NCI-H82 treated with DMSO at 0.1 percent for 48 hours (cell line): ENCODE data around the gene CNOT10.
"Not testable (repeated sequence)": the region's sequence is repeated elsewhere in the genome, so short reads cannot be mapped to it uniquely, and the experiment has no call there.

Experiments used
- DNase-seq: peaks from one replicate; lab custom pipeline; 2025; ENCODE audit not compliant: unreplicated experiment; lab: John Stamatoyannopoulos, UW

CNOT10 gene

DNA sequence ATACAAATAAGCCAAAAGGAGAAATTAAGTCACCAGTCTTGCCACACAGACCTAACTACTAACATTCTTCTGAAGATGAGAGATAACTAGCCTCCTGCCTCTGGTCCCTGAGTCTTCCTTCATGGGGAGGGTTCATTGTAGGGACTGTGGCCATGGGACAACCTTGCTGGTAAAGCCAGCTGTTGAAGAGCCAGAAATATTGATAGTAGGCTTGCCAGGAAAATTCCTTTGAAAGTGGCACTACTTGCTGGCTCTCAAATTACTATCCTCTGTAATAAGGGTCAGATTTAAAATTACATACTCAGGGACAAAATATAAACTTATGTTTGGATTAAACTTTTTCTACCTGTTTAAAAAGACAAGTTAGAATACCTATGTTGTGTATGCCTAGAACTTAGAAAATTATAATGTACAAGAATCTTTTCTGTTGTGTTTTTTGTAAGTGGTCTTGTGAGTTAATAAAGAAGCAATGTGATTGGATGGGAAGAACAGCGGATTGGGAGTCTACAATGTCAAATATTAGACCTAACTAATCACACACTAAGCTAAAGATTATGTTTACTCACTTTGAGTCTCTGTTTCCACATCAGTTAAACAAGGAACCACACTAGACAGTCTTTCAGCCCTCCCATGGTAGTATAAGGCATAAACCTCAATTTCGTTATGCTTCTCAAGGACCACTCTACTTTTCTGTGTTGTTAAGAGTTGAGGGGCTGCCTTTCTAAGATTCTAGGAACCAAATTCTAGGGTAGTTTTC, 72.8 kb downstream of the CNOT10 start:
- DNase-seq, result no peak

DNA sequence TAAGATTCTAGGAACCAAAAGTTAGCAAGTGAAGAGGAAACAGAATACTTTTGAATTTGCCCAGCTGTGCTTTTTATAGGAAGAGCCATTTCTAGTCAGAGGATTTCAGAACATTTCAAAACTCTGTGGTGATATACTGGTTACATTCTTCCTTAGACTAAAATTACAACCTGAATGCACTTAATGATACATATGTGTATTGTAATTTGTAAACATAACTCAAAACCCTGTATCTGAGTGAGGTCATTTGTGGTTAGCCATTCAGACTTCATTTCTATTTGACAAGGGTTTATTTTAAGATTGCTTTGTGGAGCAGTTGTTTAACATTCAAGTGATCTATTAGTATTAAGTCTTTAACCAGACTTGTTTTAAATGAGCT, 73.4 kb downstream of the CNOT10 start:
- DNase-seq, result no peak

DNA sequence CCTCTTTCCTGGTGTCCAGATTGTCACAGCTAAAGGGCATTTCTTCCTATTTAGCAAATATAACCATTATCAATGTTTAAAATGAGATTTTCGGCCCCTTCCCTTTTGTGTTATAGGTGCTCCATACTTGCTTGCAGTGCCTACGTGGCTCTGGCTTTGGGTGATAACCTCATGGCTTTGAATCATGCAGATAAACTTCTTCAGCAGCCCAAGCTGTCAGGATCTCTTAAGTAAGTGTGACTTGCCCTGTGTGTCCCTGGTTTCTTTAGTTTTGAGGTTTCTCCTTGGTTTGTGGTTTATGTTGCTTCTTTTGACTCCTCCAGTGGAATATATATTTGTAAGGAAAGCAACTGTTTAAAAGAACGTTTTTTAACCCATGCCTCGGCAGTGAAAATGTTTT, 74.4 kb downstream of the CNOT10 start:
- DNase-seq, result no peak

DNA sequence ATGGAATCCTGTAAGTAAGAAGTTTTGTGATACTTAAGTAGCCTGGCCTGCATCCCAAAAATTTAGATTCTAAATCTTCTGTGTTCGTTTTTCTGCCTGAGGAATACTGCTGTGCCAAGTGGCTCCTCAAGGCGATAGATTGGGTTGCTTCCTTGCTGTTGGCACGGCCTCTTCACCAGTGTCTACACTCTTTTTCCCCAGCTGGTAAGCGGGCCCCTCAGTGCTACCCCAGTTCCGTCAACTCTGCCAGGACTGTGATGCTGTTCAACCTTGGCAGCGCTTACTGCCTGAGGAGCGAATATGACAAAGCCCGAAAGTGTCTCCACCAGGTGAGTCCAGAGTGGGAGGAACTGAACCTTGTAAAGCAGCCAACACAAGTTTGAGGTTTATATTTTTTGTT, 79.5 kb downstream of the CNOT10 start:
- DNase-seq, result no peak

DNA sequence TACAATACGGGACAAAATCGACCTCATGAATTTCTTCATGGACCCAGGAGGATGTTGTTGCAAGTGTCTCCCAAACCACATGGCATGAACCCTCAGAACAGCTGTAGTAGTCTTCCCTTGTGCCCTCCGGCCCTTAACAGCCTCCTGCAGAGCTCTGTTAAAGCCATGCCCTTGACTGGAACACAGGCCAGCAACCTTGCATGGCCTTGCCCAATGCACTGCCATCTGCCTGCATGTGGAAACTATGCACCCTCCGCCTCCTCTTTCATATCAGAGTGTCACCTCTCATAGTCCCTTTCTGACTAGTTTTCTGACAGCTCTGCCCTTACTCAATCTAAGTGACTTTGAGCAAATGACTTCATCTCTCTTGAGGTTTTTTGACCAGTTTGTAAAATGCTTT, 93.4 kb downstream of the CNOT10 start:
- no peak for DNase-seq

DNA sequence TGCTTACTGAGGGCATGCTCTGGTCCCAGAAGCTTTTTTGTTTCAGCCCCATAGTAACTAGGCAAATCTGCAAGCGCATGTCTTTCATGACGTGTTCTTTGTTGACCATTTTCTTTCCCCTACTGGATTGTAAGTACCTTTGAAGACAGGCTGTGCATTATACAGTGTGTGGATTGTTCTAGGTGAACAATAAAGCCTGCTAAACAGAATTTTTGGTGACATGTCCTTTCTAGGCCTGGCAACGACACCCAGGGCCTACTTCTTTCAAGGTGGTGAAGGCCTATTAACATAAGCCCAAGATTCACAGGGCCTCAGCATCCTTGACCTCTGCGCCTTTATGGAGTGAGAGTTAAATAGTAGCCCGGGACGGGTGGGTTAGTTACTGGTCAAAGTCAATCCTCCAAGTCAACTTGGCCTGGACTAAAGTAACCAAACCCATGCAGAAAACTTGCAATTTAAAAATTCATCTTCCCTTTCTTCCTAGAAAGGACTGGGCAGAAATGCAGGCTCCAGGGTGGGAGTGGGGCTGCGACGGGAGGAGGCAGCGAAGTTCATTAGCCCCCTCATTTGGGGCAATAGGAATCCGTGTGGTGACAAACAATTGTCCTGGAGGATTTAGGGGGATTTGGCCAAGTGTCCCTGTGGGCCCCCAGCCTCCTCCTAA, 95.2 kb downstream of the CNOT10 start:
- no peak for DNase-seq

DNA sequence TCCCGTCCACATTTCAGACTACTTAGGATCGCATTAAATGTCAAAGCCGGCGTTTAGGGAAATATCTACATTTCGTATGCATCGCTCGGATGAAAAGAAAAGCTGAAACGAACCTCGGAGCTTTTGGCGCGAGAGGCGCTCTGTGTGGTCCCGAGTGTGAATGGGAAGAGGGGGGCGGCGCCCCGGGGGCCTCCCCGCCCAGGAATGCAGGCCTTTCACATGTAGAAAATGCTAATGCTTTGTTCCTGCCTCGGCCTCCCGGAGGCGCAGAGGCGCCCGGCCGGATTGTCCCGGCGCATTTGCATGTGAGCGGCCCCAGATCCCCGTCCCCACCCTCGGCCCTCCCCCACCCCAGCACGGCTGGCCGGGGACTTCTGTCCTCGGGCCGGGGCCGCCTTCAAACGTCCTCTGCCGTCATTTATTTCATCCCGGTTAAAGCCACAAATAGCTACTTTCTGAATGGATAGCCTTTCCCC, 95.8 kb downstream of the CNOT10 start:
- DNase-seq, result peak; percentile 35

DNA sequence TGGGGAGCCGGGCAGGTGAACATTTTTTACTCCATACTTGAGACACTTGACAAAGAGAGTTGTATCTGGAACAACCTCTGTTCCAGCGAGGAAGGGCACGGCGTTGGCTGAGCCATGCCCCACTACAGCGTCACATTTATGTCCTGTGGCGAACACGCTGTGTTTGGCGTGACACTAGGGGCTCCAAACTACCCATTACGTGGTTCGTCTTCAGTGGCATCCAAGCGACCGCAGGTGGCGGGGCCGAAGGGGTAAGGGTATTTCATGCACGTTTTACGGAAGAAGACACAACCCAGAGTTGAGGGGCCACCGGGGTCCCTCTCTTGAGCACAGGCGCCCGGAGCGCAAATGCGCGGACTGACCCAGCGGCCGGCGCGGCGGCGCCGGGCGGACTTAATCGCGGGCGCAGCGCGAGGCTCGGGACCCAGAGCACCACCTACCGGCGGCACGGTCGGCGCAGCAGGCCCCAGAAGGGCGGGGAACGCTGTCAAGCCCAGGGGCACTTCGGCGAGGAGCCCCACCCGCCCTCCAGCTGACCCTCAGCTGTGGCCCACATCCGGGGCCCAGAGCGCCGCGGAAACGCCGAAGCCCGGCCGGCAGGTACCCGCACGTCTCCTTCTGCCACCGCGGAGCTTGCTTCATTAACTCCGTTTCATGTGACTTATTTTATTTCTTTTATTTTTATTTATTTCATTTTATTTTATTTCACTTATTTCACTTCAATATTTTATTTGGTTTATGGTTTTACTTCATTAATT, 96.4 kb downstream of the CNOT10 start:
- peak; percentile 46 for DNase-seq

DNA sequence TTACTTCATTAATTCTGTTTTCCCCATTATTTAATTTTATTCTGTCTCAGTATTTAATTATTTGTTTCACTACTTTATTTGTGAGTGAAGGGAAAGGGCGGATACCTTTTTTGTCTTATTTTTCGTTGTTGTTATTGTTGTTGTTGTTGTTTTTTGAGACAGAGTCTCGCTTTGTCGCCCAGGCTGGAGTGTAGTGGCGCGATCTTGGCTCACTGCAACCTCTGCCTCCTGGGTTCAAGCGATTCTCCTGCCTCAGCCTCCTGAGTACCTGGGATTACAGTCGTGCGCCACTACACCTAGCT, 96.9 kb downstream of the CNOT10 start:
- not testable (repeated sequence) for DNase-seq

DNA sequence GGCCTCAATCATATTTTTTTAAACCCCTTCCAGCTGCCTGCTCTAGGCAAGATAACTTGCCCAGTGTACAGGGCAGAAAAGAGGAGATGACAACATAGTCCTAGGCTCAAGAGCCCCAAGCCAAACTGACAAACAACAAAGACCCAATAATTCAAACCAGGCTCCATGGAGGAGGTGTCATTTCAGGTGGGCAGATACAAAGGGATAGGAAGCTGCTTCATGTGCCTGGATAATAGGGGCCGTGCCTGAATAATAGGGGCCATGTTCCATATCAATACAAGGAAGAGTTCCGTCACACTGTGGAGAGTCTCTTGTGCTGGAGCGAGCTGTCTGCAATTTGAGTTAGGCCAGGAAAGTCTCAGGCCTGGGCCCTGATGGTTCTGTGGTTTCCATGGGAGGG, 97.4 kb downstream of the CNOT10 start:
- DNase-seq, result no peak

DNA sequence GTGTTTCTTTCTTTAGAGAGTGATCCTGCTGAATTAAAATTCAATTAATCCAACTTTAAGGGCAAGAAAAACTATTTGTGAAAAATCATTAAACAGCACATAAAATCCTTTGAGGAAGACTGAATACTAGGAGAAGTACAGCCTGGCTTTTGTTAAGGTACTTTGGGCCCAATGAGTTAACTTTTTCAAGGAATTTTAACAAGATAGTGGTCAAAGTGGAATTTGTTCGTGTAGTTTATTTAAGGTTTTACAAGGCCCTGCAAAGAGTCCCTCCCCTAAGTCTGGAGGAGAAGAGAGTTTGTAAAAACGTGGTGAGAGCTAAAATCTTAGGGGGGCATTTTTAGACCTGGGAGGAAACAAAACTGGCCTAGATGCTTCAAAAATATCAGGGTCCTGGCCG, 106.8 kb downstream of the CNOT10 start:
- no peak for DNase-seq

DNA sequence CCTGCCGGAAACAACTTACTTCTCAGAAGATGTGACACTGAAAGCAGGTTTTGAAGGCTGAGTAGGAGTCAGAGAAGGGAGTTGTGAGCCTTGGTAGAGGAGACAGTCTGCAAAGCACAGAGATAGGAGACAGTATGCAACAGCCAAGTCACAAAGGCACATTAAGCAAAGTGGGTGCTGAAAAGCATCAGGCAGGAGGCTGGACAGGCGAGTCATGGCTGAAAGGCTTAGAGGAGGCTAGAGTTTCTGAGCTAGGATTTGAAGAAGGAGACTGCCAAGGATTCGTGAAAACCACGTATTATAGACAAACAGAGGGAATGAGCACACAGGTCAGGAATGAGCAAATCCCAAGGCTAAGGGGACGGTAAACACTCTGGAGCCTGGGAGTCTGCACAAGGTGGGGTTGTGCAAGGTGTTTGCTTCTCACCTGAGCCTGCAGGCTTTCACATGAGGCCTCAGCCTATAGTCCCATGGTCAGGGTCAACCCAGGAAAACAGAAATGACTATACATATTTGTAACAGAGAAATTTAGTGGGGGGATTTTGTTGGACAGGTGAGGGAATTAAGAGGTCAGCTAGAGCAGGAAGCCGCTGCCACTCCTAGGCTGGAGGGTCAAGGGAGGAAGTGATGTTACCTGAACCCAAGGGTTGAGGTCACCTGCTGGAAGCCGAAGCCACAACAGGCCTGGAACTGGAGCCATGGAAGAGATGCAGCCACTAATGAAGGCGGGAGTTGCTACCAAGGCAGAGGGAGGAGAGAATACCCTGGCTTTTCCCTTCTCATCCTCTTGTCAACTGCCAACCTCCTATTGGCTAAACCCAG, 109.7 kb downstream of the CNOT10 start:
- DNase-seq, result no peak

DNA sequence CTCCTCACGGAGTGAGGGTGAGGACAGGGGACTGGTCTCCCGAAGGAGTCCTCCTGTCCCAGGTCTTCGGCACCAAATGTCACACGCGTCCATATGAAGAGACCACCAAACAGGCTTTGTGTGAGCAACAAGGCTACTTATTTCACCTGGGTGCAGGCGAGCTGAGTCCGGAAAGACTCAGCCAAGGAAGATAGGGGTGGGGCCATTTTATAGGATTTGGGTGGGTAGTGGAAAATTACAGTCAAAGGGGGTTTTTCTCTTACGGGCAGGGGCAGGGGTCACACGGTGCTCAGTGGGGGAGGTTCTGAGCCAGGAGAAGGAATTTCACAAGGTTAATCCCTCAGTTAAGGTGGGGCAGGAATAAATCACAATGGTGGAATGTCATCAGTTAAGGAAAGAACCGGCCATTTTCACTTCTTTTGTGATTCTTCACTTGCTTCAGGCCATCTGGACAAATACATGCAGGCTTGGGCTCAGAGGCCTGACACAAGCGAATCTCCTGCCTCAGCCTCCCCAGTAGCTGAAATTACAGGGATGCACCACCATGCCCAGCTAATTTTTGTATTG, 111.5 kb downstream of the CNOT10 start:
- DNase-seq, result not testable (repeated sequence)

DNA sequence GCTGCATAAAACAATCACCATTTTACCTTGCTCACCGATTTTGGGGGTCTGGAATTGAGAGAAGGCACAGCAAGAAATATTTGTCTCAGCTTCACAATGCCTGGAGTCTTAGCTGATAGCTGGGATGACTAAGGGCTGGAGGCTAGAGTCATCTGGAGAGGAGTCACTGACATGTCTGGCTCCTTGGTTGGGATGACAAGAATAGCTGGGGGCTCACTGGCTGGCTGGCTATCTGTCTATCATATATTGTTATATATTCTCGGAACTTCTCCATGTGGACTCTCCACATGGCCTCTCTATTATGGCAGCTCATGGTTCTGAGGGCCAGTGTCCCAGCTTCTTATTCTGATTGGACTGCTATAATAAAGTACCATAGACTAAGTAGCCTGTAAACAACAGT, 112.8 kb downstream of the CNOT10 start:
- DNase-seq, result no peak

DNA sequence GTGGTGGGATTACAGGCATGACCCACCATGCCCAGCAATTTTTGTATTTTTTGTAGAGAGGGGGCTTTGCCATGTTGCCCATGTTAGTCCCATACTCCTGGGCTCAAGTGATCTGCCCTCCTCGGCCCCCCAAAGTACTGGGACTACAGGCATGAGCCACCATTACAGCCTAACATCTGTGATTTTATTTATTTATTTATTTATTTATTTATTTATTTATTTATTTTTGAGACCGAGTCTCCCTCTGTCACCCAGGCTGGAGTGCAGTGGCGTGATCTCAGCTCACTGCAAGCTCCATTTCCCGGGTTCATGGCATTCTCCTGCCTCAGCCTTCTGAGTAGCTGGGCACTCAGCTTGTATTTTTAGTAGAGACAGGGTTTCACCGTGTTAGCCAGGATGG, 116.5 kb downstream of the CNOT10 start:
- DNase-seq, result not testable (repeated sequence)

DNA sequence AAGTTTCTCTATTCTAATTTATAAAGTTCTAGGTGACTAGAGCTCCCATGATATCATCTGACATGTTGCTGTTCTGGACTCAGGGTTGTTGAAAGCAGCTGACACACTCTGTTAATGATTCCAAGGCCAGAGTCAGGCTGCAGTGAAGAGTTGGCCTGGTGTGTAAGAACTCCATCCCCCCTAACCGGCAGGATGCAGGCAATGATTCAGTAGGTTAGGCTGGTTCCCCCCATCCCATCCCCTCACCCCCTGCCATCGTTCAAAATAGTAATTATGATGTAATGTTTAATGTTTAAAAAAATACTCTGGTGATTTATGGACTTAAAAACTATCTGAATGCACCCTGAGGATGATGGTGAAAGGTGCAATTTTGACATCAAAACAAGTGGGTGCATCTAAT, 128.2 kb downstream of the CNOT10 start:
- no peak for DNase-seq

DNA sequence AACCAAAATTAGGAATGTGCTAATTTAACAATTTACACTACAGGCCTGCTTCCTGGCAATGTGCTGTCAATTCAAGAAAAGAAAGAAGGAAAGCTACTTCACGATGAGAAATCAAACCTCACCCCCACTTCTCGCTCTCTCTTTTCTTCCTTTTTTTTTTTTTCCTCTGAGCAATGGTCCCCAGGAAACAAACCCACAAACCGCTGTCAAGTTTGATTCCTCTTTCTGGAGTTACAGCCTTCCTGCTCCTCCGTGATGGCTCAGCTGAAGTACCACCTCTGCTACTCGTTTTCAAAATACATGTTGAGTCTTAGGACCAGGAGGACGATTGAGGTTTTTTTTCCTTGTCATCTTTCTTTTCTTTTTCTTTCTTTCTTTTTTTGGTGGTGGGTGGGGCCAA, 129.4 kb downstream of the CNOT10 start:
- no peak for DNase-seq

DNA sequence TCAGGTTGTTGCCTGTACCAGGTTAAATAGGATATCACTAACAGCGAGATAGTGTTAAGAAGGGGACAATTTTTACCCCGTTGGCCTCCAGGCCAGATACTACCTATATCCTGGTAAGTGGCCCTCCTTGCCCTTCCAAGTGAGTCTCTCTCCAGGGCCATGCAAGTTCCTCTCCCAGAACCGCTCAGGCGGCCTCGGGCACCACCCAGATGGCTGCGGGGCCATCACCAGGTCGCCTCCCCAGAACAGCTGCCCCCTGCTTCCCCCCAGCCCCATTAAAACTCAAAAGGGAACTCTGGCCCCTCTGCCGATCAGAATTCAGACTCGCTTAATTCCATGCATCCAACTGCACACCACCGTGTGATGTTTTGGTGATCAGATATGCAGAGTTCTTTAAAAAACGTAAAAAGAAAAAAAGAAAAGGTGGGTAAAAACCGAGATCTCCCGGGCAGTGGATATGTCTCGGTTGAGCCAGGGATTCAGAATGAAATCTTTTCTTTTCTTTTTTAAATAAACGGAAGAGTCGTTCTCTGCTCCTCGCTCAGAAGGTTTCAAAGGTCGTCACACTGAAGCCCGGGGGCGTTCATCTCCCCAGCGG, 131.0 kb downstream of the CNOT10 start:
- DNase-seq, result no peak

DNA sequence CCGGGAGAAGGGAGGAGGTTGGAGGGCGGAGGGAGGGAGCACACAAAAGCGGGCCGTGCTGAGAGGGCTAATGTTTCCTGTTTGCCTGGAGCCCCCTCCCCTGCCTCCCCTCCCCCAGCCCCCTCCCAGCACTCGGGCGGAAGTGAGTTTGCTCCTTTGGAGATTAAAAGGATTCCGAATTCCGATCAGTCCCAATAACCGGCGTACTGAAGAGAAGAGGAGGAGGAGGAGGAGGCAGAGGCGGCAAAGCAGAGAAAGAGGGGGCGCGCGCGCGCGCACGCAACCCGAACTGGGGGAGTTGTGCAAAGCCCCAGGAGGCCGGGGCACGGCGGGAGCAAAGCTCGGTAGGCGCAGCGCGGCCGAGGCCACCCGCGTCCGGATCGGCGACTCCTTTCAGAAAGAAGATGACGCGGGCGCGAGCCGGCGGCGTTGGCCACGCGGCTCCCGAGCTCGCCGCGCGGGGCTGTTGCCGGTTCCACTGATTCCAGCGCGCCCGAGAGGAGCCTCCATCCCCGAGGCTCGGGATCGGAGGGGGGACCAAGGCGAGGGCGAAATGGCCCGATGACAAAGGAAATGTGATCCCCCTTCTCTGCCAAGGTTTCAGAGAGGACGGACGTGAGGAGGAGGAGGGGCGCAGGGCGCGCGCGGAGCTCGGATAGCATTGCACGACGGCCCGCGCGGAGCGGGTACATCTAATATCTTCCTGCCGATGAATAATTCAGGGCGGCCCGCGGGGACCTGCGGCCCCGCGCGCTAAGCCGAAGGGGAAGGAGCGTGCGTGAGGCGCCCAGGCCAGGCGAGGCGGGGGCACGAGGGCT, 131.7 kb downstream of the CNOT10 start:
- DNase-seq, result no peak

DNA sequence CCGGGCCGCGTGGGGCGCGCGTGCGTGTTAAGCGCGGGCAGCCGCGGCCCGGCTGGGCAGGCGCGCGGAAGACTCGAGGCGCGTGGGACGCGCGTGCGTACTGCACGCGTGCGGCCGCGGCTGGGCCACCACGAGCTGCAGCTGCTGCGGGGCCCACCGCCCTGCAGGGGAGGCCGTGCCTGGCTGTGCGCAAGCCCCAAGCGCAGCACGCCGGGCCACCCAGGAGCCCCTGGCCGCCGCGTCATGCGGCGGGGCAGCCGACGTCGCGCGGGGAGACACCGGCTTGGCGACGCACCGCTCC, 132.2 kb downstream of the CNOT10 start:
- DNase-seq, result no peak
